OCI-LY7 (cell line): ENCODE data around the gene PHRF1.

Experiments used
- CTCF ChIP-seq: fragments of 200-600 bp; sonication (generic); conservative IDR thresholded peaks from 2 replicates; pipeline ENCODE4 v1.5.1; 2014; ENCODE audit warnings: mild to moderate bottlenecking, antibody characterized with exemption, low read length, moderate library complexity, mixed read lengths
- EZH2phosphoT487 ChIP-seq: fragments of 200-600 bp; sonication (generic); IDR thresholded peaks from 2 replicates; pipeline ENCODE4 v1.6.1; 2018; ENCODE audit warnings: low read depth, borderline replicate concordance, mild to moderate bottlenecking, mixed run types, antibody characterized with exemption, low read length, moderate library complexity, mixed read lengths

GRCh38 chr11:639332-639955 is 63.2 kb downstream of the PHRF1 start:
- no peak for TF ChIP-seq CTCF
- TF ChIP-seq EZH2phosphoT487: no peak
